T-cell (primary cell): ENCODE results near the gene FAM171A1. TPM values are rescaled to one million over a fixed set of nuclear protein-coding genes. Genes with fewer than 3 reads are reported as not detected.
"Not testable (repeated sequence)": the region's sequence is repeated elsewhere in the genome, so short reads cannot be mapped to it uniquely, and the experiment has no call there.

ENCODE experiments used
- ATAC-seq, 4 experiments: fragments of 200-7000 bp in 3 of 4; fragments of 150-1000 bp in 1 of 4; cut with Tn5 transposase; replicated peaks in 1 of 4; 1 replicate in 3 of 4; 2 replicates in 1 of 4; pipeline ENCODE4 v1.10.0; 2021; ENCODE audit warnings: moderate library complexity in 3 of 4, mild to moderate bottlenecking in 2 of 4, moderate number of reproducible peaks in 1 of 4
- CTCF ChIA-PET, 2 donors: fragments of 300-600 bp; sonication (Branson Sonifier 250); formaldehyde crosslinking; loops; one replicate each; lab custom pipeline; 2022; ENCODE audit warnings: antibody characterized with exemption in 2 of 2; lab: Charles Lee
- POLR2A ChIA-PET, 2 donors: fragments of 300-600 bp; sonication (Branson Sonifier 250); formaldehyde crosslinking; loops; one replicate each; lab custom pipeline; 2022; ENCODE audit warnings: antibody characterized with exemption in 2 of 2; lab: Charles Lee
- DNase-seq, 35 experiments: peaks; one replicate each; pipeline versions ENCODE4 v3.0.0 to v3.0.0-alpha.2; 2013 to 2023
- H3K27ac ChIP-seq: one replicate; pipeline ENCODE4 v1.5.1; 2013; ENCODE audit warnings: low read length
- H3K27me3 ChIP-seq, 2 experiments: replicated peaks in 1 of 2; 1 replicate in 1 of 2; 2 replicates in 1 of 2; pipeline versions ENCODE4 v1.6.1 to v1.7.0; 2013; ENCODE audit warnings: low read length in 1 of 2, mixed read lengths in 1 of 2; ENCODE audit not compliant: control insufficient read depth in 2 of 2, insufficient read depth in 2 of 2; ENCODE audit errors: extremely low read depth in 1 of 2
- H3K36me3 ChIP-seq, 2 donors: 1 replicate in 1 of 2; 2 replicates in 1 of 2; pipeline versions ENCODE4 v1.6.1 to v1.7.0; 2013; ENCODE audit warnings: low read length in 1 of 2; ENCODE audit not compliant: control insufficient read depth in 2 of 2, insufficient read depth in 1 of 2; ENCODE audit errors: extremely low read depth in 1 of 2
- H3K4me1 ChIP-seq, 2 experiments: 1 replicate in 1 of 2; 2 replicates in 1 of 2; pipeline versions ENCODE4 v1.6.1 to v1.7.0; 2013; ENCODE audit warnings: low read length in 2 of 2, mixed read lengths in 1 of 2; ENCODE audit not compliant: insufficient read depth in 2 of 2, control insufficient read depth in 1 of 2; ENCODE audit errors: extremely low read depth in 1 of 2
- H3K4me3 ChIP-seq, 2 donors: 1 replicate in 1 of 2; 2 replicates in 1 of 2; pipeline versions ENCODE4 v1.5.1 to v1.7.0; 2013; ENCODE audit warnings: mild to moderate bottlenecking in 2 of 2, low read length in 1 of 2, moderate library complexity in 1 of 2; ENCODE audit not compliant: control insufficient read depth in 1 of 2; ENCODE audit errors: extremely low read depth in 1 of 2
- H3K9me3 ChIP-seq: 2 replicates; pipeline ENCODE4 v1.7.0; 2013
- H3K27ac Mint-ChIP-seq, 2 donors: one replicate each; pipeline ENCODE4 v1.8.0; 2020 to 2021; ENCODE audit warnings: mild to moderate bottlenecking in 2 of 2, mixed read lengths in 2 of 2
- H3K27me3 Mint-ChIP-seq, 2 donors: one replicate each; pipeline ENCODE4 v1.8.0; 2021 to 2022; ENCODE audit warnings: mixed read lengths in 2 of 2
- H3K36me3 Mint-ChIP-seq: one replicate; pipeline ENCODE4 v1.8.0; 2021; ENCODE audit warnings: mixed read lengths
- H3K4me1 Mint-ChIP-seq, 3 donors: one replicate each; pipeline ENCODE4 v1.8.0; 2020 to 2022; ENCODE audit warnings: mixed read lengths in 3 of 3, mild to moderate bottlenecking in 1 of 3
- H3K4me3 Mint-ChIP-seq, 3 donors: one replicate each; pipeline ENCODE4 v1.8.0; 2020 to 2022; ENCODE audit warnings: mild to moderate bottlenecking in 3 of 3, mixed read lengths in 3 of 3, moderate library complexity in 3 of 3
- H3K9me3 Mint-ChIP-seq, 3 donors: one replicate each; pipeline ENCODE4 v1.8.0; 2020 to 2022; ENCODE audit warnings: mixed read lengths in 3 of 3
- WGBS: methylation state at CpG from one replicate; pipeline ENCODE4 v1.1.5; 2013; ENCODE audit warnings: missing lambda C conversion rate; ENCODE audit not compliant: insufficient coverage; 5-methylcytosine and 5-hydroxymethylcytosine counted together
- total RNA-seq, 35 experiments: library from RNA in 6 of 35; stranded (reverse) in 6 of 35; fragments of 120-200 nt in 1 of 35; gene quantifications; one replicate each; pipeline versions ENCODE4 v1.2.1 to v1.2.4 and lab custom pipeline; 2013 to 2026

The FAM171A1 gene
- total RNA-seq (1 to 10 TPM; 4.6 to 8.6 (median 7.2) TPM), total RNA-seq (lab: John Stamatoyannopoulos, UW) (2.9 to 18.6 (median 6.7) reads per million in 29 experiments)
- 6.4 TPM for total RNA-seq (2013)

DNA sequence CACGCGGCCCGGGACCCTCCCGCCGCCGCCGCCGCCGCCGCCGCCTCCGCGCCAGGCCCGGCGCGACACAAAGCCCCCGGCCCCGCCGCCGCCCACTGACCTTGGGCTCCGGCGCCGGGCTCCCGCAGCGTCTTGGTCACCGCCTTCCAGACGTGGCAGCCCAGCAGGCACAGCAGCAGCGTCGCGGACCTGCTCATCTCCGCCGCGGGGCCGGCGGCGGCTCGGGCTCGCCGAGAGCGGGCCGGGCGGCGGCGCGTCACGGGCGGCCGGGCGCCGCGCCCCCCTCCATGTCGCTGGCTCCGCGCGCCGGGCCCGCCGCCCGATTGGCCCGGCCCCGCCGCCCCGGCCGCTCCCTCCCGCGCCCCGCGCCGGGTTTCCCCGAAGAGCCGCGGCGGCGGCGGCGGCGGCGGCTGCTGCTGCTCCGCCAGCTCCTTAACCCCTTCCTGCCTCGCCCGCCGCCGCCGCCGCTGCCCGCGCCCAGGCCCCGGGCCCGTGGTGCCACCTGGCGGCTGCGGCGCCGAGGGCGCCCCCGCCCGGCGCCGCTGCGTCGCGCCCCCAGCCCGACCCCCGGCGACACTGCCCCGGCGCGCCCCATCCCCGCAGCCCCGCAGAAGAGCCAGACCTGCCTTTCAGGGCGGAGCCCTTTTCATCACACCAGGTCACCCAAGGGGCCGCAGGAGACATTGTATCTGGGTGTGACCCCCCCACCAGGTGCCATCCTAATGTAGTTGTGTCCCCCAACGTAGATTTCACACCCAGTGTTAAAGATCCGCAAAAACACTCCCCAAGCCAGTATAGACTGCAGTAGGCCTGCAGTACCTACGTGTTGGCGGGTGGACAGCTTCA, at the start of gene FAM171A1:
Gene FAM171A1 (minus strand): TSS at position 434 of the 846 bp plus-strand sequence. CDS start 237 bp downstream, at position 197.
- ATAC-seq (peak; percentile 80 to 85 (median 83)), DNase-seq (peak; percentile 8 to 82 (median 51))
- WGBS = under 1% methylated on average over 105 of the region's 115 CpGs
- peak within 1 kb of the TSS; percentile 33 to 51 for H3K4me3 ChIP-seq
- peaks cover 3 to 19% of the 10 kb centered on the region in 2 donors for H3K27me3 Mint-ChIP-seq
- peaks cover 0 to 14% of the 10 kb centered on the region in 2 experiments for H3K4me1 ChIP-seq
- peaks cover 11 to 24% of the 10 kb centered on the region in 2 experiments for H3K27me3 ChIP-seq
- H3K4me3 Mint-ChIP-seq = peak within 1 kb of the TSS; percentile 73 to 81 (median 78)
- H3K9me3 ChIP-seq = no peaks in the 10 kb centered on the region
- no peaks in the 10 kb centered on the region for H3K9me3 Mint-ChIP-seq
- no peaks in the 10 kb centered on the region for H3K36me3 ChIP-seq
- POLR2A ChIA-PET = no interaction called here
- no peak within 1 kb of the TSS for H3K27ac ChIP-seq
- H3K4me1 Mint-ChIP-seq = peaks cover 0 to 14% (median 9%) of the 10 kb centered on the region in 3 donors
- no peaks in the 10 kb centered on the region for H3K36me3 Mint-ChIP-seq
- CTCF ChIA-PET = interaction anchor here in 1 of 2 donors (0.6 kb wide), 1 partner anchor 399 kb away, joined by 3 read pairs; no protein-coding TSS in a partner anchor
- H3K27ac Mint-ChIP-seq = no peak within 1 kb of the TSS

DNA sequence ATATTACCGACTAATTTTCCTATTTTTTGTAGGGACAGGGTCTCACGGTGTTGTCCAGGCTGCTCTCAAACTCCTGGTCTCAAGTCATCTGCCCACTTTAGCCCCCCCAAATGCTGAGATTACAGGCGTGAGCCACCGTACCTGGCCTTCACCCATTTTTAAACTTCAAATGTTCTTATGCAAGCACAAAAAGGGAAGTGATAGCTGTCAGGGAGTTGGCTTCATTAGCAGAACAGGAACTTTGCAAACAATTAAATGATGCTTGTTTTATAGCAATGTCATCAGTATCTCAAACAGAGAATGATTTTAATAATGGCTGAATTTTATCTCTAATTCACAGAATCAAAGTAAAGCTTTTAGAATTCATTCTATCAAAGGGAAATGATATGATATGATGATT, 49.8 kb upstream of the FAM171A1 start:
- H3K36me3 Mint-ChIP-seq = no peaks in the 10 kb centered on the region
- ChIA-PET POLR2A (no interaction called here), CTCF (no interaction called here)

DNA sequence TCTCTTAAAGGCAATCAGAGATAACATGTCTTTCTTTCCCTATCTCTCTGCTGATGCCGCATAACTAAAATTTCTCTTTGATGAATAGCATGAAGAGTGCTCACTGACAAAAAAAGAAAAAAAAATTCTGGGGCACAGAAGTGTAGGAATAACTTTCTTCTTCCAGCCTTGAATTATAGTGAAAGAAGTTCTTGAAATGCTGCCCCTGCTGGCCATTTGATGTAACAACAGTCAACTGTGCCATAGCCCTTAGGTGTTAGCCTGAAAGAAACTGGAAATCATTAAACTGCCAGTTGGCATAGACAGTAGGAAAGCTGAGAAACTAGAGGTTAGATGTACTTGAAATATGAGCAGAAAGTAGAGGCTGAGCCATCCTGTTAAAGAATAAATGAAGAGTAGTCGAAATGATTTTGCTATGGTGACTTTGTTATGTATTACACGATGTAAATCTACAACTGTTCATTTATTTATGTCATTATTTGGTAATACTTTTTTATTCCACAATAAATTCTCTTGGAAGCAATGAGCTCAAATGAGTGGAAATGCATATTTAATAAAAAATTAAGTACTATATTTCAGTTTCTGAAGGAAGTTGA, 48.3 kb upstream of the FAM171A1 start:
- Mint-ChIP-seq H3K4me3 (no peak overlapping the region), H3K36me3 (no peaks in the 10 kb centered on the region), H3K4me1 (no peaks in the 10 kb centered on the region), H3K27ac (no peak overlapping the region), H3K27me3 (peaks cover 4 to 6% of the 10 kb centered on the region in 2 donors), H3K9me3 (peaks cover 0 to 4% (median 0%) of the 10 kb centered on the region in 3 donors)
- H3K4me3 ChIP-seq = no peak overlapping the region
- POLR2A ChIA-PET = no interaction called here
- no peaks in the 10 kb centered on the region for H3K4me1 ChIP-seq
- CTCF ChIA-PET = interaction anchor here in 1 of 2 donors (0.6 to 0.7 kb wide), 2 partner anchors 229 to 1500 kb away, joined by 3 read pairs; no protein-coding TSS in a partner anchor
- no CpG with 5 or more reads among the region's 3 CpGs for WGBS
- H3K27ac ChIP-seq = no peak overlapping the region
- DNase-seq (peak in 15 of 35 experiments; percentile 3 to 61 (median 16)), ATAC-seq (no peak)
- H3K9me3 ChIP-seq = no peaks in the 10 kb centered on the region
- no peaks in the 10 kb centered on the region for H3K36me3 ChIP-seq
- peaks cover 0 to 4% of the 10 kb centered on the region in 2 experiments for H3K27me3 ChIP-seq

More for the DNA sequence above, 49.8 kb upstream of the FAM171A1 start:
- no peaks in the 10 kb centered on the region for H3K36me3 ChIP-seq
- ATAC-seq = no peak
- H3K4me3 ChIP-seq = no peak overlapping the region
- H3K4me3 Mint-ChIP-seq = no peak overlapping the region
- no peaks in the 10 kb centered on the region for H3K4me1 Mint-ChIP-seq
- H3K4me1 ChIP-seq = no peaks in the 10 kb centered on the region
- no peaks in the 10 kb centered on the region for H3K9me3 ChIP-seq
- H3K9me3 Mint-ChIP-seq = peaks cover 0 to 4% (median 0%) of the 10 kb centered on the region in 3 donors
- peaks cover 0 to 4% of the 10 kb centered on the region in 2 experiments for H3K27me3 ChIP-seq
- no peak for DNase-seq
- no peak overlapping the region for H3K27ac ChIP-seq
- H3K27me3 Mint-ChIP-seq = peaks cover 6 to 8% of the 10 kb centered on the region in 2 donors
- no peak overlapping the region for H3K27ac Mint-ChIP-seq
- WGBS = no CpG with 5 or more reads among the region's 4 CpGs

DNA sequence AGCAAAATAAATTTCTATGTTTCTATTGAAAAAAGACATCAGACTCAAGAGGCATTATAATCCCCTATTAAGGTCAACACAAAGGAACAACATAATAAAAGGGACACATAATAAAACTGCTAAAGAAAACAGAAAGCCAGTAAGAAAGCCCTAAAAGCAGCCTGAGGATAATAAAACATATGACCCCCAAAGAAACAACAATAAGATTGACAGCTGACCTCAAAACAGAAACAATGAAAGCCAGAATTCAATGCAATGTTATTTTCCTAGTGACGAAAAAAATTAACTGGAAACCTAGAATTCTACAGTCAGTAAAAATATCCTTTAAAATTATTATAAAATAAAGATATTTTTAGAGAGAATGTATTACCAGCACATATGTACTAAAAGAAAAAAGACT, 44.9 kb upstream of the FAM171A1 start:
- ATAC-seq = no peak
- POLR2A ChIA-PET = interaction anchor here in 1 of 2 donors (0.6 kb wide), 1 partner anchor 521 kb away, joined by 3 read pairs; no protein-coding TSS in a partner anchor

DNA sequence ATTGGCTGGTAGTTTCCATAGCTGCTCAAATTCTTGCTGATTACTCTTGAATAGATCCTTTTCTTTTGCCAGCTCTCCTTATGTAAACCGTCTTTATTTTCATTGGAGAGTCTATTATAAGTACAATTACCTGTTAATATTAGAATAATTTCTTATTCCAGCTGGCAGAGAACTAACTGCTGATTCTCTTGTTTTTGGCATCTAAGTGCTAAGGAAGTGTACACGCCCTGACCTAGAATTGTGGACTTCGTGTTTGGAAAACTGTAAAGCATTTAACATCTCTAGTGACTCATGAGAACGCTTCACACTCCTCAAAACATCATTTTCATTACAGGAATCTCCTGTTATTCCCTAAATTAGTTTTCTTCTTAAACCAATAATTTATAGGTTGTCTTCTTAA, 39.9 kb upstream of the FAM171A1 start:
- ChIA-PET POLR2A (no interaction called here), CTCF (no interaction called here)
- ATAC-seq (no peak), DNase-seq (no peak)
- Mint-ChIP-seq H3K27me3 (peaks cover 10 to 14% of the 10 kb centered on the region in 2 donors), H3K27ac (no peak overlapping the region), H3K9me3 (no peaks in the 10 kb centered on the region), H3K4me3 (no peak overlapping the region), H3K36me3 (no peaks in the 10 kb centered on the region), H3K4me1 (no peaks in the 10 kb centered on the region)
- Histone ChIP-seq H3K27ac (no peak overlapping the region), H3K36me3 (no peaks in the 10 kb centered on the region), H3K4me1 (no peaks in the 10 kb centered on the region), H3K9me3 (no peaks in the 10 kb centered on the region), H3K27me3 (peaks cover 0 to 9% of the 10 kb centered on the region in 2 experiments), H3K4me3 (no peak overlapping the region)
- WGBS = 89% methylated on average over 2 of the region's 4 CpGs

More for the DNA sequence above, 44.9 kb upstream of the FAM171A1 start:
- H3K36me3 Mint-ChIP-seq = no peaks in the 10 kb centered on the region
- peaks cover 3 to 8% of the 10 kb centered on the region in 2 donors for H3K27me3 Mint-ChIP-seq
- Histone ChIP-seq H3K4me1 (no peaks in the 10 kb centered on the region), H3K4me3 (no peak overlapping the region), H3K9me3 (no peaks in the 10 kb centered on the region), H3K27me3 (peaks cover 0 to 7% of the 10 kb centered on the region in 2 experiments), H3K36me3 (no peaks in the 10 kb centered on the region), H3K27ac (no peak overlapping the region)
- no CpG with 5 or more reads among the region's 1 CpG for WGBS
- H3K4me1 Mint-ChIP-seq = no peaks in the 10 kb centered on the region
- no peak for DNase-seq
- H3K9me3 Mint-ChIP-seq = peaks cover 0 to 4% (median 0%) of the 10 kb centered on the region in 3 donors
- no peak overlapping the region for H3K27ac Mint-ChIP-seq
- no peak overlapping the region for H3K4me3 Mint-ChIP-seq
- CTCF ChIA-PET = no interaction called here

DNA sequence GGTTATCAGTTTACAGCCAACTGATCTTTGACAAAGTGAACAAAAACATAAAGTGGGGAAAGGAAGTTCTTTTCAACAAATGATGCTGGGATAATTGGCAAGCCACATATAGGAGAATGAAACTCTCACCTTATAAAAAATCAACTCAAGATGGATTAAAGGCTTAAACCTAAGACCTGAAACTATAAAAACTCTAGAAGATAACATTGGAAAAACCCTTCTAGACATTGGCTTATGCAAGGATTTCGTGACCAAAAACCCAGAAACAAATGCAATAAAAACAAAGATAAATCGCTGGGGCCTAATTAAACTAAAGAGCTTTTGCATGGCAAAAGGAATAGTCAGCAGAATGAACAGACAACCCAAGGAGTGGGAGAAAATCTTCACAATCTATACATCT, 38.3 kb upstream of the FAM171A1 start:
- CTCF ChIA-PET, H3K9me3 Mint-ChIP-seq, H3K4me1 Mint-ChIP-seq, H3K27ac ChIP-seq, H3K9me3 ChIP-seq, H3K36me3 ChIP-seq, H3K27ac Mint-ChIP-seq, POLR2A ChIA-PET, DNase-seq, ATAC-seq, H3K27me3 ChIP-seq, H3K36me3 Mint-ChIP-seq, H3K4me1 ChIP-seq, H3K4me3 ChIP-seq, H3K4me3 Mint-ChIP-seq: not testable (repeated sequence)
- WGBS = no CpG with 5 or more reads among the region's 2 CpGs
- H3K27me3 Mint-ChIP-seq = peaks cover 10 to 14% of the 10 kb centered on the region in 2 donors
